Measurements from ENCODE around the gene TMEM156.

GRCh38 chr4:39078829-39079228 is 46.6 kb upstream of the TMEM156 start:
- TF ChIP-seq, protein P1, sequence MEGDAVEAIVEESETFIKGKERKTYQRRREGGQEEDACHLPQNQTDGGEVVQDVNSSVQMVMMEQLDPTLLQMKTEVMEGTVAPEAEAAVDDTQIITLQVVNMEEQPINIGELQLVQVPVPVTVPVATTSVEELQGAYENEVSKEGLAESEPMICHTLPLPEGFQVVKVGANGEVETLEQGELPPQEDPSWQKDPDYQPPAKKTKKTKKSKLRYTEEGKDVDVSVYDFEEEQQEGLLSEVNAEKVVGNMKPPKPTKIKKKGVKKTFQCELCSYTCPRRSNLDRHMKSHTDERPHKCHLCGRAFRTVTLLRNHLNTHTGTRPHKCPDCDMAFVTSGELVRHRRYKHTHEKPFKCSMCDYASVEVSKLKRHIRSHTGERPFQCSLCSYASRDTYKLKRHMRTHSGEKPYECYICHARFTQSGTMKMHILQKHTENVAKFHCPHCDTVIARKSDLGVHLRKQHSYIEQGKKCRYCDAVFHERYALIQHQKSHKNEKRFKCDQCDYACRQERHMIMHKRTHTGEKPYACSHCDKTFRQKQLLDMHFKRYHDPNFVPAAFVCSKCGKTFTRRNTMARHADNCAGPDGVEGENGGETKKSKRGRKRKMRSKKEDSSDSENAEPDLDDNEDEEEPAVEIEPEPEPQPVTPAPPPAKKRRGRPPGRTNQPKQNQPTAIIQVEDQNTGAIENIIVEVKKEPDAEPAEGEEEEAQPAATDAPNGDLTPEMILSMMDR (IDR thresholded peaks at IDR 0.05), result no peak
- no peak for TF ChIP-seq POLR2A (IDR thresholded peaks at IDR 0.05)

All from esophagus squamous epithelium (tissue), 4 donors.